Keratinocyte (primary cell): ENCODE data around the gene TGM4. TPM values are rescaled to one million over a fixed set of nuclear protein-coding genes. Genes with fewer than 3 reads are reported as not detected.

Experiments
- DNase-seq: peaks from one replicate; pipeline ENCODE4 v3.0.0-alpha.2; 2011; ENCODE audit warnings: low read depth, missing footprints, low spot score
- FAIRE-seq: peaks from 2 replicates; lab custom pipeline; 2011; peaks lifted over from hg19 to GRCh38; lab: Jason Lieb, UNC
- H2AFZ ChIP-seq: 2 replicates; pipeline ENCODE4 v1.6.0; 2012; ENCODE audit warnings: low read length, control low read depth, inconsistent platforms; ENCODE audit not compliant: control insufficient read depth
- H3K27ac ChIP-seq: 2 replicates; pipeline ENCODE4 v1.5.1; 2011; ENCODE audit warnings: low read length; ENCODE audit not compliant: control insufficient read depth, insufficient read depth
- H3K27me3 ChIP-seq: 3 replicates; pipeline ENCODE4 v1.6.0; 2011; ENCODE audit warnings: low read length; ENCODE audit not compliant: control insufficient read depth, insufficient read depth; ENCODE audit errors: extremely low read depth
- H3K36me3 ChIP-seq, 2 experiments: 2 replicates in 1 of 2; 3 replicates in 1 of 2; pipeline ENCODE4 v1.5.1; 2011; ENCODE audit warnings: low read length in 2 of 2, mild to moderate bottlenecking in 1 of 2; ENCODE audit not compliant: control insufficient read depth in 2 of 2, insufficient read depth in 2 of 2; ENCODE audit errors: extremely low read depth in 1 of 2
- H3K4me1 ChIP-seq: 3 replicates; pipeline ENCODE4 v1.5.1; 2011; ENCODE audit warnings: low read length; ENCODE audit not compliant: control insufficient read depth, insufficient read depth; ENCODE audit errors: extremely low read depth
- H3K4me2 ChIP-seq: 3 replicates; pipeline ENCODE4 v1.6.0; 2011; ENCODE audit warnings: low read depth, low read length; ENCODE audit not compliant: control insufficient read depth, insufficient read depth; ENCODE audit errors: extremely low read depth
- H3K4me3 ChIP-seq, 3 experiments: fragments of 200-600 bp in 1 of 3; sonication (generic) in 1 of 3; 2 replicates in 2 of 3; 3 replicates in 1 of 3; pipeline ENCODE4 v1.5.1; 2011 to 2016; ENCODE audit warnings: low read length in 3 of 3, mild to moderate bottlenecking in 3 of 3, control low read depth in 2 of 3, inconsistent platforms in 1 of 3, low read depth in 1 of 3, mixed read lengths in 1 of 3, mixed run types in 1 of 3, moderate library complexity in 1 of 3; ENCODE audit not compliant: control insufficient read depth in 2 of 3, insufficient read depth in 2 of 3; ENCODE audit errors: extremely low read depth in 1 of 3
- H3K79me2 ChIP-seq: 2 replicates; pipeline ENCODE4 v1.6.0; 2012; ENCODE audit warnings: low read length; ENCODE audit not compliant: control insufficient read depth, insufficient read depth
- H3K9ac ChIP-seq: 3 replicates; pipeline ENCODE4 v1.6.0; 2011; ENCODE audit warnings: low read length; ENCODE audit not compliant: control insufficient read depth, insufficient read depth; ENCODE audit errors: extremely low read depth
- H3K9me1 ChIP-seq: 3 replicates; pipeline ENCODE4 v1.6.0; 2011; ENCODE audit warnings: low read length; ENCODE audit not compliant: control insufficient read depth, insufficient read depth; ENCODE audit errors: extremely low read depth
- H3K9me3 ChIP-seq: 2 replicates; pipeline ENCODE4 v1.5.1; 2012; ENCODE audit warnings: low read depth, low read length; ENCODE audit not compliant: control insufficient read depth
- H4K20me1 ChIP-seq: 3 replicates; pipeline ENCODE4 v1.6.0; 2011; ENCODE audit warnings: low read length; ENCODE audit not compliant: control insufficient read depth, insufficient read depth; ENCODE audit errors: extremely low read depth
- EZH2 ChIP-seq: IDR thresholded peaks from one replicate; pipeline ENCODE4 v1.6.1; 2012; ENCODE audit warnings: inconsistent platforms, mild to moderate bottlenecking, low read length, moderate library complexity
- dilution Hi-C: fragments of 300-500 bp; cut with MboI; formaldehyde crosslinking; loops from one replicate; pipeline ENCODE4 v1.7.0; 2020; ENCODE audit warnings: low sequenced_read_pairs; ENCODE audit not compliant: extremely low pct_ligation_motif_present
- polyA plus RNA-seq, 5 experiments: library from polyadenylated mRNA; depleted of rRNA in 3 of 5; stranded (reverse) in 3 of 5; stranded (forward) in 1 of 5; unstranded in 1 of 5; fragments of >200 nt; gene quantifications; 1 replicate in 1 of 5; 2 replicates in 3 of 5; 3 replicates in 1 of 5; pipeline versions ENCODE4 v1.2.1 to v1.2.3, GENCODE V29; 2011 to 2012; ENCODE audit warnings: missing spikeins in 2 of 5, low read depth in 1 of 5, low replicate concordance in 1 of 5
- TF ChIP-seq, protein P1 (sequence below), 3 experiments: IDR thresholded peaks in 1 of 3; conservative IDR thresholded peaks in 1 of 3; optimal IDR thresholded peaks in 1 of 3; 2 replicates in 2 of 3; 3 replicates in 1 of 3; pipeline versions ENCODE3 to v1.5.1; 2011; ENCODE audit warnings: low read length in 3 of 3, mild to moderate bottlenecking in 3 of 3, moderate library complexity in 2 of 3, control low read depth in 1 of 3, inconsistent platforms in 1 of 3; ENCODE audit not compliant: insufficient read depth in 2 of 3; ENCODE audit errors: extremely low read depth in 1 of 3

The TGM4 gene
- polyA plus RNA-seq, 1 donor (not counting 4 experiments of a cell fraction or from before 2014, with no cell fraction given), result 1.3 TPM

GRCh38 chr3:44963571-44964325 is 89.3 kb downstream of the TGM4 start:
- peaks cover 4% of the 10 kb centered on the region for H4K20me1 ChIP-seq
- peak overlapping the region; percentile 91 for H3K27ac ChIP-seq
- FAIRE-seq (peak; percentile 17), DNase-seq (no peak)
- peaks cover 70% of the 10 kb centered on the region for H3K79me2 ChIP-seq
- H3K4me2 ChIP-seq, result peak overlapping the region; percentile 60
- H3K36me3 ChIP-seq, result peaks cover 0 to 8% of the 10 kb centered on the region in 2 experiments
- peaks cover 63% of the 10 kb centered on the region for H3K4me1 ChIP-seq
- dilution Hi-C loops, result no loop called here
- H2AFZ ChIP-seq, result no peak overlapping the region
- H3K4me3 ChIP-seq, result peak overlapping the region in 1 of 3 experiments; percentile 34
- TF ChIP-seq, protein P1, sequence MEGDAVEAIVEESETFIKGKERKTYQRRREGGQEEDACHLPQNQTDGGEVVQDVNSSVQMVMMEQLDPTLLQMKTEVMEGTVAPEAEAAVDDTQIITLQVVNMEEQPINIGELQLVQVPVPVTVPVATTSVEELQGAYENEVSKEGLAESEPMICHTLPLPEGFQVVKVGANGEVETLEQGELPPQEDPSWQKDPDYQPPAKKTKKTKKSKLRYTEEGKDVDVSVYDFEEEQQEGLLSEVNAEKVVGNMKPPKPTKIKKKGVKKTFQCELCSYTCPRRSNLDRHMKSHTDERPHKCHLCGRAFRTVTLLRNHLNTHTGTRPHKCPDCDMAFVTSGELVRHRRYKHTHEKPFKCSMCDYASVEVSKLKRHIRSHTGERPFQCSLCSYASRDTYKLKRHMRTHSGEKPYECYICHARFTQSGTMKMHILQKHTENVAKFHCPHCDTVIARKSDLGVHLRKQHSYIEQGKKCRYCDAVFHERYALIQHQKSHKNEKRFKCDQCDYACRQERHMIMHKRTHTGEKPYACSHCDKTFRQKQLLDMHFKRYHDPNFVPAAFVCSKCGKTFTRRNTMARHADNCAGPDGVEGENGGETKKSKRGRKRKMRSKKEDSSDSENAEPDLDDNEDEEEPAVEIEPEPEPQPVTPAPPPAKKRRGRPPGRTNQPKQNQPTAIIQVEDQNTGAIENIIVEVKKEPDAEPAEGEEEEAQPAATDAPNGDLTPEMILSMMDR (optimal IDR thresholded peaks at IDR 0.05 in 1 of 3, IDR thresholded peaks at IDR 0.05 in 1 of 3, conservative IDR thresholded peaks at IDR 0.05 in 1 of 3; ENCODE audit: extremely low read depth in 1 of 3, insufficient read depth in 2 of 3, low read length in 3 of 3), result no peak
- TF ChIP-seq EZH2, result no peak
- no peaks in the 10 kb centered on the region for H3K9me3 ChIP-seq
- no peaks in the 10 kb centered on the region for H3K27me3 ChIP-seq
- H3K9me1 ChIP-seq, result peaks cover 2% of the 10 kb centered on the region
- peak overlapping the region; percentile 50 for H3K9ac ChIP-seq

Other genes starting within 250 kb of the TGM4 start
- gene ZNF197, start 249.6 kb upstream of the TGM4 start, polyA plus RNA-seq, result 6.3 to 8.8 TPM (median 8.0 TPM) in 3 replicates
- gene ZNF35, start 225.9 kb upstream of the TGM4 start, polyA plus RNA-seq, result 5.5 to 9.4 TPM (median 6.3 TPM) in 3 replicates
- gene ZNF502, start 161.9 kb upstream of the TGM4 start, polyA plus RNA-seq, result 3.3 to 4.9 TPM (median 4.8 TPM) in 3 replicates
- 2.5 to 2.8 TPM (median 2.7 TPM) in 3 replicates for gene ZNF501, start 145.0 kb upstream of the TGM4 start, polyA plus RNA-seq
- 9.3 to 12.7 TPM (median 10.8 TPM) in 3 replicates for gene KIAA1143, start 113.0 kb upstream of the TGM4 start, polyA plus RNA-seq
- gene KIF15, start 112.8 kb upstream of the TGM4 start, polyA plus RNA-seq, result 0.53 to 2.8 TPM (median 2.1 TPM) in 3 replicates
- 15.0 to 25.2 TPM (median 19.5 TPM) in 3 replicates for gene TMEM42, start 12.7 kb upstream of the TGM4 start, polyA plus RNA-seq
- 151 to 203 TPM (median 162 TPM) in 3 replicates for gene ZDHHC3, start 101.6 kb downstream of the TGM4 start, polyA plus RNA-seq
- 75.9 to 94.4 TPM (median 89.3 TPM) in 3 replicates for gene EXOSC7, start 101.6 kb downstream of the TGM4 start, polyA plus RNA-seq
- gene CLEC3B, start 151.7 kb downstream of the TGM4 start, polyA plus RNA-seq, result 0.08 TPM in 1 of 3 replicates, not detected in the others